ENCODE measurements around the gene GABRG3. TPM values are rescaled to one million over a fixed set of nuclear protein-coding genes. Genes with fewer than 3 reads are reported as not detected.

The GABRG3 gene
- total RNA-seq, 2 experiments from 2014 or later, result not detected

- Mint-ChIP-seq H3K4me1 (ENCODE audit: low read depth) (no peaks in the 10 kb centered on the region), H3K4me3 (no peak overlapping the region), H3K27me3 (no peaks in the 10 kb centered on the region), H3K9me3 (peaks cover 5% of the 10 kb centered on the region), H3K27ac (no peak overlapping the region), H3K36me3 (ENCODE audit: low read depth) (no peaks in the 10 kb centered on the region)
- intact Hi-C loops (cut with micrococcal nuclease), result no loop called here
- ATAC-seq, result no peak
- ChIA-PET POLR2A (no interaction called here), CTCF (no interaction called here)
- TF ChIP-seq, protein P1, sequence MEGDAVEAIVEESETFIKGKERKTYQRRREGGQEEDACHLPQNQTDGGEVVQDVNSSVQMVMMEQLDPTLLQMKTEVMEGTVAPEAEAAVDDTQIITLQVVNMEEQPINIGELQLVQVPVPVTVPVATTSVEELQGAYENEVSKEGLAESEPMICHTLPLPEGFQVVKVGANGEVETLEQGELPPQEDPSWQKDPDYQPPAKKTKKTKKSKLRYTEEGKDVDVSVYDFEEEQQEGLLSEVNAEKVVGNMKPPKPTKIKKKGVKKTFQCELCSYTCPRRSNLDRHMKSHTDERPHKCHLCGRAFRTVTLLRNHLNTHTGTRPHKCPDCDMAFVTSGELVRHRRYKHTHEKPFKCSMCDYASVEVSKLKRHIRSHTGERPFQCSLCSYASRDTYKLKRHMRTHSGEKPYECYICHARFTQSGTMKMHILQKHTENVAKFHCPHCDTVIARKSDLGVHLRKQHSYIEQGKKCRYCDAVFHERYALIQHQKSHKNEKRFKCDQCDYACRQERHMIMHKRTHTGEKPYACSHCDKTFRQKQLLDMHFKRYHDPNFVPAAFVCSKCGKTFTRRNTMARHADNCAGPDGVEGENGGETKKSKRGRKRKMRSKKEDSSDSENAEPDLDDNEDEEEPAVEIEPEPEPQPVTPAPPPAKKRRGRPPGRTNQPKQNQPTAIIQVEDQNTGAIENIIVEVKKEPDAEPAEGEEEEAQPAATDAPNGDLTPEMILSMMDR (IDR thresholded peaks at IDR 0.05), result no peak
- DNase-seq, result no peak
These were observed 447.7 kb downstream of the GABRG3 start for GRCh38 chr15:27418726-27419125.

GRCh38 chr15:27422997-27423396 is 452.0 kb downstream of the GABRG3 start:
- no peak for ATAC-seq
- TF ChIP-seq, protein P1 (IDR thresholded peaks at IDR 0.05), result no peak
- Mint-ChIP-seq H3K27me3 (no peaks in the 10 kb centered on the region), H3K9me3 (peaks cover 9% of the 10 kb centered on the region), H3K4me1 (ENCODE audit: low read depth) (no peaks in the 10 kb centered on the region), H3K36me3 (ENCODE audit: low read depth) (no peaks in the 10 kb centered on the region), H3K27ac (no peak overlapping the region), H3K4me3 (no peak overlapping the region)
- ChIA-PET CTCF (no interaction called here), POLR2A (no interaction called here)
- DNase-seq, result no peak
- intact Hi-C loops (cut with micrococcal nuclease), result no loop called here

DNA sequence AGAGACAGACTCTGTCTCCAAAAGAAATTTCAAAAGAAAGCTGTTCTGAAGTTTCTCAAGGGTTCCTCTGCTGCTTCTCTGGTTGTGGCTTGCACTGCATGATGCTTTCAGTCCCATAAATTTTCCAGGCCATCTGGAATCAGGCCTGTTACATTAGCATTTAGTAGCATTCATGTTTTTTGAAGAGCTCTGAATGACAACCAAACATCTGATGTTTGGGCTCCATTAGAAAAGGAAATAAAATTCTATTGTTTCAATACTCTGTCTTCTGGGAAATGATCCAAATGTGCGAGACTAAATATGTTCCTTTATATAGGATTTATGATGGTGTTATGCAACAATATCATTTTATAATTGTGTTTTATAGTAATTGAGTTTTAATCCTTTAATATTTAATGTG is 455.8 kb downstream of the GABRG3 start:
- intact Hi-C loops (cut with micrococcal nuclease), result no loop called here
- TF ChIP-seq, protein P1 (IDR thresholded peaks at IDR 0.05), result no peak
- no peak for DNase-seq
- H3K27me3 Mint-ChIP-seq, result no peaks in the 10 kb centered on the region
- H3K27ac Mint-ChIP-seq, result no peak overlapping the region
- no peaks in the 10 kb centered on the region for H3K4me1 Mint-ChIP-seq (ENCODE audit: low read depth)
- H3K36me3 Mint-ChIP-seq (ENCODE audit: low read depth), result no peaks in the 10 kb centered on the region
- H3K4me3 Mint-ChIP-seq, result no peak overlapping the region
- peaks cover 8% of the 10 kb centered on the region for H3K9me3 Mint-ChIP-seq
- POLR2A ChIA-PET, result no interaction called here
- CTCF ChIA-PET, result no interaction called here
- no peak for ATAC-seq

GRCh38 chr15:27427276-27427675 is 456.3 kb downstream of the GABRG3 start:
- Mint-ChIP-seq H3K9me3 (peaks cover 8% of the 10 kb centered on the region), H3K36me3 (ENCODE audit: low read depth) (no peaks in the 10 kb centered on the region), H3K27me3 (no peaks in the 10 kb centered on the region), H3K4me1 (ENCODE audit: low read depth) (no peaks in the 10 kb centered on the region), H3K27ac (no peak overlapping the region), H3K4me3 (no peak overlapping the region)
- ATAC-seq, result no peak
- intact Hi-C loops (cut with micrococcal nuclease), result no loop called here
- no peak for DNase-seq
- TF ChIP-seq, protein P1 (IDR thresholded peaks at IDR 0.05), result no peak
- ChIA-PET POLR2A (no interaction called here), CTCF (no interaction called here)

- Mint-ChIP-seq H3K4me1 (ENCODE audit: low read depth) (no peaks in the 10 kb centered on the region), H3K4me3 (no peak overlapping the region), H3K27me3 (no peaks in the 10 kb centered on the region), H3K9me3 (peaks cover 8% of the 10 kb centered on the region), H3K27ac (no peak overlapping the region), H3K36me3 (ENCODE audit: low read depth) (no peaks in the 10 kb centered on the region)
- ChIA-PET POLR2A (no interaction called here), CTCF (no interaction called here)
- DNase-seq (no peak), ATAC-seq (no peak)
- intact Hi-C loops (cut with micrococcal nuclease), result no loop called here
- TF ChIP-seq, protein P1 (IDR thresholded peaks at IDR 0.05), result no peak
These were observed 457.2 kb downstream of the GABRG3 start for GRCh38 chr15:27428151-27428550.

Data from activated CD8-positive, alpha-beta T cell treated with anti-CD3 and anti-CD28 coated beads for 36 hours (primary cell).